ENCODE measurements around the gene NUDT16. TPM values are rescaled to one million over a fixed set of nuclear protein-coding genes. Genes with fewer than 3 reads are reported as not detected.

The NUDT16 gene
- polyA plus RNA-seq, 1 donor, result 33.0 TPM

Other genes with a start within 250 kb of the NUDT16 start
- 94.8 TPM for gene MRPL3, start 121.2 kb downstream of the NUDT16 start, polyA plus RNA-seq